ENCODE measurements around the gene GALR3.

The GALR3 gene

GRCh38 chr22:37815593-37815992, 7.6 kb upstream of the GALR3 start:
- TF ChIP-seq POU6F1 (CRISPR knock-in tag; IDR thresholded peaks at IDR 0.05; ENCODE audit: borderline replicate concordance, low read depth): no peak
- no peak for TF ChIP-seq TOX (CRISPR knock-in tag; IDR thresholded peaks at IDR 0.05; ENCODE audit: borderline replicate concordance)
- TF ChIP-seq RARB (CRISPR knock-in tag; IDR thresholded peaks at IDR 0.05): no peak
- TF ChIP-seq ISL1 (CRISPR knock-in tag; IDR thresholded peaks at IDR 0.05): no peak
- no peak for TF ChIP-seq ARNTL (CRISPR knock-in tag; IDR thresholded peaks at IDR 0.05; ENCODE audit: borderline replicate concordance, low read depth)
- no peak for TF ChIP-seq PPARA (CRISPR knock-in tag; IDR thresholded peaks at IDR 0.05; ENCODE audit: borderline replicate concordance)
- no peak for TF ChIP-seq TCF4 (CRISPR knock-in tag; IDR thresholded peaks at IDR 0.05; ENCODE audit: borderline replicate concordance)
- no peak for TF ChIP-seq ZC3H10 (CRISPR knock-in tag; IDR thresholded peaks at IDR 0.05)
- no peak for TF ChIP-seq CREB5 (CRISPR knock-in tag; IDR thresholded peaks at IDR 0.05; ENCODE audit: low read depth)
- no peak for TF ChIP-seq BACH2 (CRISPR knock-in tag; IDR thresholded peaks at IDR 0.05; ENCODE audit: borderline replicate concordance)
- TF ChIP-seq ESRRG (CRISPR knock-in tag; IDR thresholded peaks at IDR 0.05): no peak
- TF ChIP-seq ZFP3 (CRISPR knock-in tag; IDR thresholded peaks at IDR 0.05): no peak
- TF ChIP-seq SNAI2 (CRISPR knock-in tag; IDR thresholded peaks at IDR 0.05): no peak
- no peak for TF ChIP-seq GLIS3 (CRISPR knock-in tag; IDR thresholded peaks at IDR 0.05)
- no peak for TF ChIP-seq PATZ1 (CRISPR knock-in tag; IDR thresholded peaks at IDR 0.05; ENCODE audit: borderline replicate concordance)
- no peak for TF ChIP-seq OSR1 (CRISPR knock-in tag; IDR thresholded peaks at IDR 0.05)
- no peak for ATAC-seq

- ATAC-seq: no peak
- no peak for TF ChIP-seq TCF4 (CRISPR knock-in tag; IDR thresholded peaks at IDR 0.05; ENCODE audit: borderline replicate concordance)
- TF ChIP-seq ZFP3 (CRISPR knock-in tag; IDR thresholded peaks at IDR 0.05): no peak
- no peak for TF ChIP-seq TSHZ2 (CRISPR knock-in tag; IDR thresholded peaks at IDR 0.05)
- no peak for TF ChIP-seq TOX (CRISPR knock-in tag; IDR thresholded peaks at IDR 0.05; ENCODE audit: borderline replicate concordance)
- TF ChIP-seq GLIS3 (CRISPR knock-in tag; IDR thresholded peaks at IDR 0.05): no peak
- TF ChIP-seq ZNF8 (CRISPR knock-in tag; IDR thresholded peaks at IDR 0.05): no peak
- no peak for TF ChIP-seq ESRRG (CRISPR knock-in tag; IDR thresholded peaks at IDR 0.05)
- no peak for TF ChIP-seq OSR1 (CRISPR knock-in tag; IDR thresholded peaks at IDR 0.05)
- no peak for TF ChIP-seq PATZ1 (CRISPR knock-in tag; IDR thresholded peaks at IDR 0.05; ENCODE audit: borderline replicate concordance)
- TF ChIP-seq CREB5 (CRISPR knock-in tag; IDR thresholded peaks at IDR 0.05; ENCODE audit: low read depth): no peak
- no peak for TF ChIP-seq CSDC2 (CRISPR knock-in tag; IDR thresholded peaks at IDR 0.05)
- TF ChIP-seq POU6F1 (CRISPR knock-in tag; IDR thresholded peaks at IDR 0.05; ENCODE audit: borderline replicate concordance, low read depth): no peak
- no peak for TF ChIP-seq ARNTL (CRISPR knock-in tag; IDR thresholded peaks at IDR 0.05; ENCODE audit: borderline replicate concordance, low read depth)
- no peak for TF ChIP-seq RARB (CRISPR knock-in tag; IDR thresholded peaks at IDR 0.05)
- no peak for TF ChIP-seq CSRNP3 (CRISPR knock-in tag; IDR thresholded peaks at IDR 0.05)
- TF ChIP-seq ISL1 (CRISPR knock-in tag; IDR thresholded peaks at IDR 0.05): no peak
- no peak for TF ChIP-seq ZNF565 (CRISPR knock-in tag; conservative IDR thresholded peaks at IDR 0.05; ENCODE audit: low read depth)
- TF ChIP-seq ZNF70 (CRISPR knock-in tag; IDR thresholded peaks at IDR 0.05): no peak
- no peak for TF ChIP-seq ZC3H10 (CRISPR knock-in tag; IDR thresholded peaks at IDR 0.05)
- TF ChIP-seq ZFP30 (CRISPR knock-in tag; IDR thresholded peaks at IDR 0.05): no peak
These were observed 6.5 kb upstream of the GALR3 start for GRCh38 chr22:37816543-37817180.
